GM12801 (cell line): ENCODE measurements around the gene SCG3.

Experiments used
- TF ChIP-seq, protein P1 (sequence below): IDR thresholded peaks from one replicate; pipeline ENCODE4 v1.5.1; 2011; ENCODE audit warnings: control low read depth; ENCODE audit not compliant: insufficient read length; ENCODE audit errors: extremely low read depth

The SCG3 gene

DNA sequence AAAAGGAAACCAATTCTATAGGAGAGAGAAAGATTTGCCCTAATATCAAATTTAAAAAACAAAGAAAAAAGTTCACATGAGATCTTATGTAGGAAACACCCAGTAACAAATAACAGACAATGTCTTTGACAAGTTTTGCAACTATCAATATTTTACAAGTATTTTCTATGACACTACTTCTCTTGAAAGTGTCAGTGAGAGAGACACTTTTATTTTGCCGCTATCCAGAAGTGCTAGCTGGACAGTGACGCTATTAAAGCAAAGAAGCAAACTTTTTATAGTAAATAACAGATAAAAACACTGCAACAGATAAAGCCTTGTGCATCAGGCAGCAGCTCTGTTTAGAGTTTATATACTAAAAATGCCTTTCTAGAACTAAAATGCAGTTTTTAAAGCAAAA lies 42.9 kb downstream of the SCG3 start:
- TF ChIP-seq, protein P1, sequence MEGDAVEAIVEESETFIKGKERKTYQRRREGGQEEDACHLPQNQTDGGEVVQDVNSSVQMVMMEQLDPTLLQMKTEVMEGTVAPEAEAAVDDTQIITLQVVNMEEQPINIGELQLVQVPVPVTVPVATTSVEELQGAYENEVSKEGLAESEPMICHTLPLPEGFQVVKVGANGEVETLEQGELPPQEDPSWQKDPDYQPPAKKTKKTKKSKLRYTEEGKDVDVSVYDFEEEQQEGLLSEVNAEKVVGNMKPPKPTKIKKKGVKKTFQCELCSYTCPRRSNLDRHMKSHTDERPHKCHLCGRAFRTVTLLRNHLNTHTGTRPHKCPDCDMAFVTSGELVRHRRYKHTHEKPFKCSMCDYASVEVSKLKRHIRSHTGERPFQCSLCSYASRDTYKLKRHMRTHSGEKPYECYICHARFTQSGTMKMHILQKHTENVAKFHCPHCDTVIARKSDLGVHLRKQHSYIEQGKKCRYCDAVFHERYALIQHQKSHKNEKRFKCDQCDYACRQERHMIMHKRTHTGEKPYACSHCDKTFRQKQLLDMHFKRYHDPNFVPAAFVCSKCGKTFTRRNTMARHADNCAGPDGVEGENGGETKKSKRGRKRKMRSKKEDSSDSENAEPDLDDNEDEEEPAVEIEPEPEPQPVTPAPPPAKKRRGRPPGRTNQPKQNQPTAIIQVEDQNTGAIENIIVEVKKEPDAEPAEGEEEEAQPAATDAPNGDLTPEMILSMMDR: no peak

DNA sequence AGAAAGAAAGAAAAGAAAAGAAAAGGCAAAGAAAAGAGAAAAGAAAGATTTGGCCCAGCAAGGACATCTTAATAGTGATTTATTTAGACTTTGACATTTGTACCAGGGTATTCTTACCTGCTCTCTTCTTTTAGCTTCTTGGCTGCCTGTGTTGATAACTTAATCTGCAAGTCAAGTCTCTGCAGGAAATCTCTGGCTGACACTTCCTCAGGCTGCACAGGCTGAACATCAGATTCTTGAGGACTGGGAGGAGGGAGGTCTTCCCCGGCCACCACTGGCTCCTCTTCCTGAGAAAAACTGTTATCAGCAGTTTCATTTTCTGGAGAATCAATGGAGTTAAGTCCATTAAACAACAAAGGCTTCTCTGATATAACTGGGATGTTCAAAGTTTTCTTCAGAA lies 43.4 kb downstream of the SCG3 start:
- TF ChIP-seq, protein P1: no peak

DNA sequence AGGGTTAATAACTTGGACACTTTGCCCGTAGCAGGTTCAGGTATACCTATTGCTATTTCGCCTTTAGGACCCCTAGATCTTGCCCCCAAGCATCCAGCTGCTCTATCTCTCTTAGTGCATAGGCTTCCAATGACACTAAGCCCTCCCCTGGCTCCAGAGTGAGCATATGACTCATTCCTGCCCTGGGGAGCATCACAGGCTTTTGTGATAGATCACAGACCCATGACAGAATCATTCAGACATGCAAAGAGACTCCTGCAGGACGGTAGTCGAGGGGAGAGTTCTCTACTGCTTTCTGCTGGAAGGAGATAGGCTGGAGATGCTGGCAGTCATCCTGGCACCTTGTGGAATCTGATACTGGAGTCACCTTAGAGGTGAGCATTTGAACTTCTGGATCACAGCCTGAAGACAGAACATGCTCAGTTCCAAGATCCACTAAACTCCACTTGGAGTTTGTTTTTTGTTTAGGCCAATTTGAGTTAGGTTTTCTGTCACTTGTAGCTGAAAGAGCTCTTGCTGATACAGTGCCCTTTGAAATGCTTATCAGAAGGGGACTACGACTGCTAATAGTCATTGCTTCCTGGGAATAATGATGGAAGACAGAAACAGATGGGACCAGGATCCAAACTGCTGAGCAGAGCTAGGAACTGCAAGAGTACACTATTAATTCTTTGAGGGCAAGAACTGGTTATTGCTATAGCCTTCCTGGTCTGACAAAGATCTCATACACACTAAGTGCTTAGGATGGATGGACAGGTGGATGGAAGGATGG lies 45.2 kb downstream of the SCG3 start:
- TF ChIP-seq, protein P1: no peak

DNA sequence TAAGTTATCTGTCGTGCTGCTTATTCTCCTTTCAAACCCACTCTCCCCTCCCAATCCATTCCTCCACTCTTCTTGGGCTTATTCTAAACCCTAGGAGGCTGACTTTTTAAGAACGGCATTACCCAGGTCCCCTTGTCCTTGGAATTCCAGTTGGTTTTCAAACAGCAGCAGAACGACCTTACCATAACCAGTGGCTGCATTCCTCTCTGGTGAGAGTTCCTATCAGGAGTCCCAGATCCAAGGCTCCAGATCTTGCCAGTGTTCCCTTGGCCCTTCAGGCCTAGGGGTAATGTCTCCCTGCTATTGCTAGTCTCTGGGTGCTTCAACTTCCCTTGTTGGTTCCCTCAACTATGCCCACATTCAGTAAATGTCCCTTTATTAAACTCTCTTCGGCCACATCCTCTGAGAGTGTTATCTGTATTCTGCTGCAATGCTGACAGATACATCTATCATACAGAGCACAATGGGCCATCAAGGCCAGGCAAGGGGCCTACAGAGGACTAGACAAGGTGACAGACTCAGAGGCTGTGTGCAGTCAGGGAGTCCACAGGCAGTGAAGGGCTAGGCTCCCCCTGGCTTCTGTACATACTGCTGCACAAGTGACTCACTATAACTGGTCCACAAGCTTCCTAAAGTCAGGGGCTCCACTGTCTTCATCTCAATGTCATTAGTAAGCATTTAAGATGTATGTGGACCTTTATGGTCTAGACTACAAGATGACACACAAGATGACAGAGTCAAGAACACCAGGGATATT lies 46.0 kb downstream of the SCG3 start:
- TF ChIP-seq, protein P1: no peak

DNA sequence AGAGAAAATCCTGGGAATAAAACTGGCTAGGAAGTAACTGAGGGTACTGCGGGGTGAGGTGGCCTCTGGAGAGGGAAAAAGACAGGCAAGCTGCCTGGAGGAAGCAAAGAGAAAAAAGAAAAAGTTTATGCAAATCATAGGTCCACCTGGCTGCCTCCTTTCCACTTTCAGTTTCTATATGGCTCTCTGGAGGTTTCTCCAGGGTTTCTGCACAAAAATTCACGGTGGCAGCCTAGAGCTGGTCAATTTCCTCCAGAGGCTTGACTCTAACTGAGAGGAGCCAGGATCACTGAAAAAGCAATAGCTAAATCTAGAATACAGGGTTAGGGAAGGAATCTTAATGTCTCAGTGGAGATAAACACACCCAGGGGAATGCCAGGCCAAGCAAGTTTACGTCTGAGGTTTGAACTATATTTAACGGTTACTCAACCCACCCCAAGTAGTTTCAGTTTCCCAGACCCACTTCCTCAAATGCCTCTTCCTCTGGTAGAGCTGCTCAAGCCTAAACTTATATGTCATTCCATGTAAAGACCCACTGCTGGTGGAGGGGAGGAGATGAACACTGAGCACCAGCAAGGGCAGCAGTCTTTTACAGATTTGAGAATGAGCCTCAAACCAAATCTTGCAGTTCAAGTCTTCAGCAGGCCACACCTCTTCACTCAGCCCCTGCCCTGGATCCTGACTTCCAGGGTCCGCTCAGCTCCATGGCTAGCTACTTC lies 50.4 kb downstream of the SCG3 start:
- TF ChIP-seq, protein P1: no peak

DNA sequence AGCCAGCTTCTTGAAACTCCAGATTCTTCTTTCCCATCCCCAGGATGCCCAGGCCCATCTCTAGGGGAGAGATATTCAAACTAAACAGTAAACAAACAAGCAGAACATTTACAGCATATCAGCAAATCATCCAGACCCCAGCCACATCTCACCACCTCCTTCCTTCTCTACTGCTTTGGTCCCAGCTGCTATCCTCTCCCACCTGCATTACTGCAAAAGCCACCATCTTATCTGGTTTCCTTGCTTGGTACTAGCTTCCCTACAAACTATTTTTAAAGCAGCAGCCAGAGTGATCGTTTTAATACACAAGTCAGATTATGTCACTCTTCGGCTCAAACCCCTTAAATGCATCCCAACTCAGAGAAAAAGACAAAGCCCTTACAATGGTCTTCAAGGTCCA lies 51.3 kb downstream of the SCG3 start:
- TF ChIP-seq, protein P1: no peak
